GM12892 (cell line): ENCODE results near the gene IRS1.
A peak's percentile ranks its signal among the peaks of the same experiment; 100 is the strongest.

Source experiments
- DNase-seq: peaks from one replicate; pipeline ENCODE4 v3.0.0; 2011; ENCODE audit not compliant: insufficient read length
- FAIRE-seq: peaks from 2 replicates; lab custom pipeline; 2011; peaks lifted over from hg19 to GRCh38; lab: Jason Lieb, UNC
- POLR2A ChIP-seq: IDR thresholded peaks from 2 replicates; pipeline ENCODE4 v1.6.1; 2011; ENCODE audit warnings: low read depth, low read length, control low read depth
- POLR2AphosphoS5 ChIP-seq: IDR thresholded peaks from 2 replicates; pipeline ENCODE4 v1.6.1; 2011; ENCODE audit warnings: low read depth, low read length, control low read depth
- TAF1 ChIP-seq: IDR thresholded peaks from 2 replicates; pipeline ENCODE4 v1.6.1; 2011; ENCODE audit warnings: low read depth, mild to moderate bottlenecking, control low read depth, low read length, borderline replicate concordance

IRS1 gene

GRCh38 chr2:226795281-226796011, 4.2 kb downstream of the IRS1 start:
- DNase-seq: no peak
- TF ChIP-seq TAF1: no peak
- no peak for TF ChIP-seq POLR2A
- no peak for TF ChIP-seq POLR2AphosphoS5
- FAIRE-seq: no peak

GRCh38 chr2:226794751-226795171, 4.9 kb downstream of the IRS1 start:
- FAIRE-seq: no peak
- TF ChIP-seq POLR2AphosphoS5 (no peak), POLR2A (no peak), TAF1 (no peak)
- no peak for DNase-seq

GRCh38 chr2:226794196-226794661, 5.4 kb downstream of the IRS1 start:
- FAIRE-seq (no peak), DNase-seq (no peak)
- TF ChIP-seq TAF1 (no peak), POLR2A (no peak), POLR2AphosphoS5 (no peak)

- no peak for FAIRE-seq
- TF ChIP-seq POLR2AphosphoS5 (no peak), TAF1 (no peak), POLR2A (no peak)
- DNase-seq: no peak
Observed at GRCh38 chr2:226793646-226794045, 6.0 kb downstream of the IRS1 start.

- DNase-seq (no peak), FAIRE-seq (no peak)
- TF ChIP-seq POLR2AphosphoS5 (no peak), TAF1 (no peak), POLR2A (no peak)
Observed at GRCh38 chr2:226792155-226792881, 7.3 kb downstream of the IRS1 start.

- FAIRE-seq (peak; percentile 86), DNase-seq (peak; percentile 98)
Observed at GRCh38 chr2:226791487-226792081, 8.0 kb downstream of the IRS1 start.

GRCh38 chr2:226791056-226791486, 8.5 kb downstream of the IRS1 start:
- FAIRE-seq (no peak), DNase-seq (no peak)
- TF ChIP-seq POLR2A: no peak
- no peak for TF ChIP-seq TAF1
- TF ChIP-seq POLR2AphosphoS5: no peak

More at GRCh38 chr2:226791487-226792081, 8.0 kb downstream of the IRS1 start:
- TF ChIP-seq POLR2A (peak; percentile 57; the same call in 1 of the 2 replicates), POLR2AphosphoS5 (no peak)

- no peak for DNase-seq
- no peak for TF ChIP-seq POLR2AphosphoS5
- no peak for TF ChIP-seq POLR2A
- TF ChIP-seq TAF1: no peak
- FAIRE-seq: peak; percentile 30
Observed at GRCh38 chr2:226790431-226790830, 9.2 kb downstream of the IRS1 start.

GRCh38 chr2:226790011-226790410, 9.6 kb downstream of the IRS1 start:
- TF ChIP-seq POLR2AphosphoS5 (no peak), TAF1 (no peak), POLR2A (no peak)
- FAIRE-seq (no peak), DNase-seq (no peak)

- no peak for FAIRE-seq
- TF ChIP-seq POLR2A (no peak), POLR2AphosphoS5 (no peak), TAF1 (no peak)
- no peak for DNase-seq
Observed at GRCh38 chr2:226788881-226789490, 10.6 kb downstream of the IRS1 start.

- DNase-seq (no peak), FAIRE-seq (no peak)
- TF ChIP-seq POLR2A (no peak), TAF1 (no peak), POLR2AphosphoS5 (no peak)
Observed at GRCh38 chr2:226788064-226788463, 11.6 kb downstream of the IRS1 start.

- TF ChIP-seq TAF1 (no peak), POLR2AphosphoS5 (no peak), POLR2A (no peak)
- DNase-seq: no peak
Observed at GRCh38 chr2:226783885-226784284, 15.7 kb downstream of the IRS1 start.

More at GRCh38 chr2:226783885-226784284, 15.7 kb downstream of the IRS1 start:
- no peak for FAIRE-seq
